Hepatocyte (in vitro differentiated cells): ENCODE measurements around the gene ZFYVE28.

Experiments used
- CTCF ChIP-seq: fragments of 200-600 bp; sonication (generic); IDR thresholded peaks from 2 replicates; pipeline ENCODE4 v1.5.1; 2016; ENCODE audit warnings: antibody characterized with exemption, mild to moderate bottlenecking; ENCODE audit not compliant: poor library complexity
- EZH2phosphoT487 ChIP-seq: fragments of 200-600 bp; sonication (generic); IDR thresholded peaks from one replicate; pipeline ENCODE4 v1.6.1; 2018; ENCODE audit warnings: antibody characterized with exemption, mild to moderate bottlenecking, low read depth, moderate library complexity; ENCODE audit not compliant: unreplicated experiment, severe bottlenecking

GRCh38 chr4:2270341-2271165, 147.9 kb downstream of the ZFYVE28 start:
- no peak for TF ChIP-seq EZH2phosphoT487
- no peak for TF ChIP-seq CTCF
